GM19438 (cell line): ENCODE results near the gene RALGAPA2.

Experiments
- ATAC-seq: cut with Tn5 transposase; IDR thresholded peaks from one replicate; pipeline ENCODE4 v1.9.1; 2021; ENCODE audit warnings: low read depth; ENCODE audit not compliant: unreplicated experiment

The RALGAPA2 gene

GRCh38 chr20:20687319-20687718 is 25.1 kb downstream of the RALGAPA2 start:
- ATAC-seq: no peak

DNA sequence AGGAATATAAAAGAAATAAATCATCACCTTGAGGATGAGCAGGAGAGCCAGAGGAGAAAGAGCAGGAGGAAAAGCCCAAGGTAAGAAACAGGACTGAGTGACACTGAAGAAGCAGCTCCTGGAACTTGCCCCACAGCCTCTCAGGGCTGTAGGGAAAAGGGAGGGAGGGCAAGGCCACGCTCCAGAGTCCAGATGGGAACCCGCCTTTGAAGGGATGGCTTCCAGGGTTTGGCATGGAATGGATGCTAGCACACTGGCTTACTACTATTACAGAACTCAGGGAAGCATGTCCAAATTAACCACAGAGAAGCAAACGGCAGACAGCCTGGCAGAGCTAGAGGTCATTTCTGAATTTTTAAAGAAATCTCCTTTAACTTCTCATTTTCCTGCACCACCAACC is 26.8 kb downstream of the RALGAPA2 start:
- ATAC-seq: no peak

DNA sequence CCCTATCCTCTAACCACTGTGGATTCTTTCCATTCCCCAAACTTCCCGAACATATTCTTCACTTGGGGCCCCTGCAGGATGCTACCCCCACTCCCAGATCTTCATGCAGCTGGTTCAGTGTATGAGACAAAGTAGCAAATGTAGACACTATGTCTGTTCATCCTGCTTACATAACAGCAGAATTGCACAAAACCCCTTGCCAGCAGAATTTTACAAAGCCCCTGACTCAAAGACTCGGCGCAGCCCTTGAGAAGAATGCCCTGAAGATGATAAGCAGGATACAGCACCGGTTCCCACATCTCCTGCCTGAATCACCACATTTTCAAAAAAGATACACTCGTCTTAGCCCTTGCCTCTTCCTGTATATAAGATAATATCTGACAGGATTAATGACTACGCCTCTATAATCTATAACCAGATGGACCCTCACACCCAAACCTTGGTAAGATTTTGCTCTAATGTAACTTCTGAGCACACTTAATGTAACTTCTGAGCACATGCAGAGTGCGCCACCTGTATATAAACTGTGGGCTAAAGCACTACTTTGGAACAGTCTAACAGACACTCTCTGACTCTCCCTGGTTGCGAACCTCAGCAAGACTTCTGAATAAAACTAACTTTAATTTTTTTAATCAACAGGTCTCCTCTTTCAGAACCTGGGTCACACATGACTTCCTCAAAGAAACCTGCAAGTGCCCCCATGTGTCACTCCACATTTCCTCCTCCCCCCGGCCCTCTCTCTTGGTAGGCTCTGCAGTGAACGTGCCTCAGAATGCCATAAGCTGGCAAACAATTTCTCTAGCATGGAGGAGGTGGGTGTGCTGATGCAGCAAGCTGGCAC is 28.7 kb downstream of the RALGAPA2 start:
- ATAC-seq: no peak

- no peak for ATAC-seq
These were observed 29.4 kb downstream of the RALGAPA2 start for GRCh38 chr20:20683020-20683419.

GRCh38 chr20:20680991-20681508 is 31.4 kb downstream of the RALGAPA2 start:
- no peak for ATAC-seq

DNA sequence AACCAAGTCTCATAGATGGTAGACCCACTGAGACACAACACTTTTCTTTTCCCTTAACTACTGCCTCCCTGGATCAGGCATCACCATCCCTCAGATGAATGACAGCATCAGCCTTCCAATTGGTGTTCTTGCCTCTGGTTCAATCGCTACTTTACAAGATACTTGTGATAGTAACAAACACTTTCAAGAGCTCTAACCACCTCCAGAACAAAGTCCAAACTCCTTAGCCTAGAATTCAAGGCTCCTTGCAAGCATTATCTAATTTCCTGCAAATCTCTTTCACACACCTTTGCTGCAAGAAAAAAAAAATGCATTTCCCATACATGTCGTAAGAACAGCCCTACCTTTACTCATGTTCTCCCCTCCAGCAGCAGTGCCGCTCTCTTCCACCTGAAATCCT is 33.1 kb downstream of the RALGAPA2 start:
- ATAC-seq: no peak

DNA sequence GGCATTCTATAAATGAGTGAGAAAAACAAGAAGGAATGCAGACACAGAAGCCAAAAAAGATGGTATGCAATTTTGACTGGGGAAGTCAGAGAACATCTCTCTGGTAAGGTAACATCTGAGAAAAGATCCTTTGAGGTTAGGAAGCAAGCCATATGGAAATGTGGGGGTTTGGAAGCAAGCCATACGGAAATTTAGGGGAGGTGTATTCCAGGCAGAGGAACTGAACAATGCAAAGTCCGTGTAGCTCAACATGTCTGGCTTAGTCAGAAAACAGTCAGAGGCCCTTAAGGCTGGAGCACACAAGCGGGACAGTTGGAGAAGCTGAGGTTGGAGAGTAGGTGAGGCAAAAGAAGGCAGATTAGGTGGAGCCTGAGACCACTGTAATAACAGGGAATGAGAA is 35.3 kb downstream of the RALGAPA2 start:
- no peak for ATAC-seq

- ATAC-seq: peak; percentile 99
These were observed 43.8 kb downstream of the RALGAPA2 start for GRCh38 chr20:20668639-20669038.

DNA sequence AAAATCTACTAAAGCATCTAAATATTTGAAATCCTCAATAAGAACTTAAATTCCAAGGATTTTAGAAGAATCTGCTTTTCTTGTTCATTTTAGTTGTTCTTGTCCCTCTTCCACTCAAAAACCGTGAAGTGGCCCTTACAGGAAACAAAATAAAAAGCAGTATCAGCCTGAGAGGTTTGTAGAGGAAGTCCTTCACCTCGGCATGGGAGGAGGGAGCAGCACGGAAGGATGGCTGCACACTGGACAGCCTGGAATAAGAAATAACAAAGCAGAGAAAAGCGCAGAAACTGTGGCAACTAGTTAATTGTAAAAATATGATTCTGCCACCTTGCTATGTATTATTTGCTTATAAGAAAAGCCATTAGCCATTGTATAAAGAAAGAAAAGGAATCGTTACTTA is 46.1 kb downstream of the RALGAPA2 start:
- ATAC-seq: no peak

DNA sequence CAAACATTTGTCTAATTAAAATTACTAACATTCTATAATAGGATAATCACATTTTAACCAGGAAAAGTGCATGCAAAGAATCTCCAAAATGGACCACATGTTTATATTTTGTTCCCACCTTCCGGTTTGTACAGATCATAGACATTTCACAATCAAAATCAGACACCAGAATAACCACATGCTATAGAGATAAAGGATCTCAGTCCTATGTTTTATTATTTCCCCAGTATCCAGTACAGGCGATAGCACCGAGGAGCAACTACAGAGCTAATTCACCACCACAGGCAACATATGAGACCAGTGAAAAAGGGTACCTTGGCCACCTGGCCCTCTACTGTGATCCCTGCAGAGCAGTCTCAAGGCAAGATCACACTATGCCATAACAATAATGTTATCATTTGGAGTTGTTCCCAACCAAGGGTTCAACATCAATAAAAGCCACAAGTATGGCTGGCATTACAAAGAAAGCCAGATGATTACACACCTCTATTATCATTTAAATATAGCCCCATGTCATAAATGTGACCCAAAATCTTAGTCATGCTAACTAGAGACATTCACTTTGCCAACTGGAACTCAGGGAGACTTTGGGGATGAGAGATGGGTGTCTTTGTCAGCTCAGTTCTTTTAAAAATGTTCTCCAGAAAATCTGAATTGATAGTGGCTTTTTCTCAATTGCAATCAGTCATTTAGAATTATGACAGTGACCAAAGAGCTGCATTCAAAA is 46.7 kb downstream of the RALGAPA2 start:
- no peak for ATAC-seq

DNA sequence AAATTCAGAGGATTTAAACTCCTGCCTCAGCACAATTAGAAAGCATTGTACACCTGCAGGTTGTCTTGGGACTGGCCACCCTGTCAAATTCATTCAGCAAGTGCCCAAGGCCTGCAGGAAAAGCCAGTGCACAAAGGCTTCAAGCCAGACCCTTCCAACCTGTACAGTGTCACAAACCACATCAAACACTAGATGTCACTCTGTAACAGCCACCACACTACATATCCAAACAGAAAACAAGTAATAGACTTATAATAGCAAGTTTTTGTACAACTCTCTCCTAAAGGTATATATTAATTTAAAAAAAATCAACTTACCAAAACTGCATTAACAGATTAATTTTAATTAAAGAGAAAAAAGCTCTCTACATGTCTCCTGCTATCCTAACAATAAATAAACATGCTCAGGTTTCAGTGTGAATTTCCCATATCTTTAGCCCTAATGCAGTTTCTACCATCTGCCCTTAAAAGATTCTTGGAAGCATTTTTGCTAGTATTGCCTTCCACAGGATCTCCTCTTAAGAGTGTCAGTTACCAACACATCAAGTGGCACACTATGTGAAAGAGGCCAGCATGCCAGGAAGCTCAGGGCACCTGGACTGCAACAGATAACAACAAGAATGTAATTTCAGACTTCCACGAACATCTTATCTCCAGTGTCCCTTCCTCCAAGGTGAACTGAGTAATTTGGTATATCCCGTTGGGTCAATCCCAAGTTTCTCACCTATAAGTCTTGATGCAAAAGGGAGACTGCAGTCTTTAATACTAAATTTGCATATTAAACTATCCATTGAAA is 47.5 kb downstream of the RALGAPA2 start:
- peak; percentile 54 for ATAC-seq

DNA sequence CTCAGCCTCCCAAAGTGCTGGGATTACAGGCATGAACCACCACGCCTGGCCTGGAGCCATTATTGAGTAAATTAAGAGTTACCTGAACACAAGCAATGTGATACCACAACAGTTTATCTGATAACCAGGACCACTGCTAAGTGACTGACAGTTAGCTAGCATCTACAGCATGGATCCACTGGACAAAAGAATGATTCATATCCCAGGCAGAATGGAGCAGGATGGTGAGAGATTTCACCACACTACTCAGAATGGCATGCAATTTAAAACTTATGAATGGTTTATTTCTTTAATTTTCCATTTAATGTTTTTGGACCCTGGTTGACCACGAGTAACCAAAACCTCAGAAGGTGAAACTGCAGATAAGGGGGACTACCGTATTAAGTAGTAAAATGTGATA is 48.6 kb downstream of the RALGAPA2 start:
- ATAC-seq: no peak

GRCh38 chr20:20658871-20659431 is 53.5 kb downstream of the RALGAPA2 start:
- no peak for ATAC-seq

DNA sequence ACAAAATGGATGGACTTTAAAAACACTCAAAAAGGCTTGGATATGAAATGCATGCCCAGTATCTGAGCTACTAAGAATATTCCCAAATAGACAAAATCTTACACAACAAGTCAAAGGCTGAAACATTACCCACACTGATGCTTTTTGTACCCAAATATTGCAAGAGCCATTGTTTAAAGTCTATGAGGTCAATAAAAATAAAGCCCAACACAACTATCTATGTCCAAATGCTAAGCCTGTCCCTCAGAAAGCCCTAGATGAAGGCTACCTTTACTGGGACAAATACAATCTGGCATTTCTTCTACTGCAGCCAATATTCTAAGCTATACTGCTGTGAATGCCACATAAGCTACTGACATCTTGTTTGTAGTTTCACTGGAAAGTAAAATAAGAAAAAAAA is 54.3 kb downstream of the RALGAPA2 start:
- ATAC-seq: no peak

DNA sequence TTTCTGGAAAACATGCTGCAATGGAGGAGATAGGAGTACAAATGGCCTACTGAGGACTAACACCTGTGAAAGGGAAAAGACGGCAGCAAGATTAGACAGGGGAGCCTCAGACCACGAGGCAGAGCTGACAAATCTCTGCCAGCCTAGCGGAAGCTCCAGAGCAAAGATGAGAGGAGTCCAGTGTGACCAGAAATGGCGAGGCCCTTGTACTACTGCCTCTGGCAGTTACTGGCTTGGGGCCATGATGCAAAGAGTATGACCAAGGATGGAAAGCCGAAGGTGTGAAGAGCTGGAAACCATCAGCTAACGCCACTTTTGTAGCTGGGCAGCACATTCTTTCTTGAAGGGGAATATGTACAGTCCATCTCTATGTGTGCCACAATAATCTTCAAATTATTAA is 55.4 kb downstream of the RALGAPA2 start:
- ATAC-seq: no peak

GRCh38 chr20:20655883-20656282 is 56.6 kb downstream of the RALGAPA2 start:
- ATAC-seq: no peak

DNA sequence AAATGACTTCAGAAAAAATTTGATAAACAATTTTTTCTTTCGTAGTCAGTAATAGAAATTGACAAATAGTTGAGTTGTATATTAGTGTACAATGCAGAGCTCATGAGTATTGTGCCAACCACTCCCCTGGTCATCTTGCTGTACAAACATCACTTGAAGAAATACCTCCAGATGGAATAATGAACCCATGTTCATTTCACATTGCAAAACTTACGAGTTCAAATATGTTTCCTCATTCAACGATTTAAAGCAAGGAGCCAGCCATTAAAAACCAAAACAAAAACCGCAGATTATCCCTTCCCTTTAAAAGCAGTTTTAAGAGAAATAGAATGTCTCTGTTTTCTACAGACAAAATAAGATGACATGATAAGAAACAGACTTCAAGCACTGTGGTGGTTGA is 62.5 kb downstream of the RALGAPA2 start:
- ATAC-seq: no peak

GRCh38 chr20:20643927-20644326 is 68.5 kb downstream of the RALGAPA2 start:
- ATAC-seq: no peak

GRCh38 chr20:20641783-20642182 is 70.7 kb downstream of the RALGAPA2 start:
- no peak for ATAC-seq

DNA sequence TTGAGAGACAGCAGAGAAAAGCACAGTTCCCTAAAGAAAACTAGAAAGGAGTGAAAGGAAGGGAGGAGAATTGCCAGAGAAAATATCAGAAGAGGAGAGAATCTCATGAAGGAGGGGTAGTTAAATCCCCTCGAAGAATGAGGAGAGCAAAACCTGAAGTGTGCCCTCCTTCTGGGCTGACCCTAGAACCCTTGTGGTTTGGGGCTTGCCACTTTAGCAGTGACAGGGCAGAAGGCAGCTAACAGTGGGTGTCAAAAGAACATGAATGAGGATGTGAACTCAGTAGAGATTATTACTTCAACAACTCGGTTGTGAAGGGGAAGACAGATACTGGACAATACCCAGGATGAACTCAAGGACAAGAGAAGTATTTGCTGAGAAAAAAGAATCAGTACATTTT is 73.6 kb downstream of the RALGAPA2 start:
- ATAC-seq: no peak
